Transverse colon (tissue), 4 donors: ENCODE measurements around the gene CHFR.

Experiments
- CTCF ChIP-seq, 5 experiments: fragments of 200-600 bp in 3 of 5; fragments of 450-650 bp in 2 of 5; sonication (generic) in 3 of 5; IDR thresholded peaks; 1 replicate in 2 of 5; 2 replicates in 3 of 5; pipeline ENCODE4 v1.5.1; 2016 to 2017; ENCODE audit warnings: antibody characterized with exemption in 5 of 5, inconsistent platforms in 3 of 5, mild to moderate bottlenecking in 2 of 5, moderate library complexity in 1 of 5
- EP300 ChIP-seq: sonication (generic); formaldehyde crosslinking; IDR thresholded peaks from one replicate; pipeline ENCODE4 v1.6.1; 2017; ENCODE audit warnings: antibody characterized with exemption, low read depth
- POLR2A ChIP-seq: fragments of 450-650 bp; IDR thresholded peaks from one replicate; pipeline ENCODE4 v1.6.1; 2016; ENCODE audit warnings: antibody characterized with exemption, mild to moderate bottlenecking, moderate library complexity
- POLR2AphosphoS5 ChIP-seq, 3 donors: sonication (generic); formaldehyde crosslinking; IDR thresholded peaks; one replicate each; pipeline ENCODE4 v1.6.1; 2016; ENCODE audit warnings: antibody characterized with exemption in 3 of 3

DNA sequence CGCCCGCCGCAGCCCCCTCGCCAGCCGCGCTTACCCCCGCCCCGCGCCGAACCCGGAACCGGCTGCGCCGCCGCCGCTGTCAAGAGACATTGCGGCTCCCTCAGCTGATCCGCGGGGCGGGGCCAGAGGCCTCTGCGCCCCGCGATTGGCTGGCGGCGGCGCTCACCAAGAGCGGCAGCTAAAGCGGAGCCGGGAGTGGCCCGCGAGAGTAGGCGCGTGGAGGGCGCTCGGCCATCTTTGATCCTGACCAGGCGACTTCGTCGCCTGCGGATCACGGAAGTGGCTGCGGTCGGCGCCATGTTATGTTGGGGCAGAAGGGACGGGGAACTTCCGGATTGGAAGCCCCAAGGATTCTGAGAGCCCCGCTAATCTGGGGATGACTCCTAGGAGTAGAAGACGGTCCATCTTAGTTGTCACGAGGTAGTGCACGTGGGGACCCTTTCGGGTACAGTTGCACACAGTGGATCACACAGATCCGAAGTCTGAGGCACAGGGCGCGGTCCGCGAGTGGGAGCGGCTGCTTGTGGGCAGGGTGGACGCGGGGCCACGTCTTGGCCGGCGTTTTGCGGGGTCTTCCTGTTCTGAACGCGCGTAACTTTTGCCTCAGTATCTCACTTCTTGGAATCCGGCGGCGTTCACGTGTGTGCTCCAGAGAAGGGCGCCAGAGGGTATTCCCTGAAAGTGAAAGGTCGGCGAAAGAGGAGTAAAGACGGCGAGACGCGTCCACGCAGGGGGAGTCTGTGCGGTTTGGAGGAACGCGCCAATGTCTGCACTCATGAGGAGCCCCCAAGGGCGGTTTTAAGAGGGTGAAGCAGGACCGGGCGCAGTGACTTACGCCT lies at the start of gene CHFR:
- TF ChIP-seq POLR2A = peak; percentile 73
- peak in 1 of 5 experiments; percentile 8 for TF ChIP-seq CTCF (IDR thresholded peaks at IDR 0.05)
- TF ChIP-seq POLR2AphosphoS5 (IDR thresholded peaks at IDR 0.05) = peak; percentile 20 to 85 (median 84)
- TF ChIP-seq EP300 = no peak
